ENCODE measurements around the gene LPP. TPM values are rescaled to one million over a fixed set of nuclear protein-coding genes. Genes with fewer than 3 reads are reported as not detected.

Gene LPP
- polyA plus RNA-seq, 1 donor (not counting 4 experiments of a cell fraction or from before 2014, with no cell fraction given), result 16.0 TPM

DNA sequence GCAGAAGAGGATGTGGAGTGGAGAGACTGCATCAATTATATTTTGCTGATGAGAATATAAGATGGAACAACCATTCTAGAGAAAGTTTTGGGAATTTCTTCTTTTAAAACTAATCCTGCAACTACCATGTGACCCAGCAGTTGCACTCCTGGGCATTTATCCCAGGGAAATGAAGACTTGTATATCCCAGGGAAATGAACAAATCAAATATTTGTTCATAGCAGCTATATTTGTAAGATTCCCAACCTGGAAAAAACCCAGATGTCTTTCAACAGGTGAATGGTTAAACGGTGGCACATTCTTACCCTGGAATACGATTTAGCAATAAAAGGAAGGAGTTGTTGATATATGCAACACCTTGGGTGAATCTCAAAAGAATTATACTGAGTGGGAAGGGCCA lies 632.5 kb downstream of the LPP start:
- H3K27ac ChIP-seq (ENCODE audit: control insufficient read depth, insufficient read depth, low read length), result no peak overlapping the region
- no peaks in the 10 kb centered on the region for H3K9me3 ChIP-seq (ENCODE audit: control insufficient read depth, low read depth, low read length)
- no peak overlapping the region for H3K4me3 ChIP-seq (ENCODE audit: control insufficient read depth in 2 of 3, extremely low read depth in 1 of 3, insufficient read depth in 2 of 3, low read depth in 1 of 3, low read length in 3 of 3)
- H3K4me1 ChIP-seq (ENCODE audit: control insufficient read depth, extremely low read depth, insufficient read depth, low read length), result peaks cover 21% of the 10 kb centered on the region
- no peaks in the 10 kb centered on the region for H3K36me3 ChIP-seq (ENCODE audit: control insufficient read depth in 2 of 2, extremely low read depth in 1 of 2, insufficient read depth in 2 of 2, low read length in 2 of 2)
- FAIRE-seq (no peak), DNase-seq (ENCODE audit: low read depth, low spot score) (no peak)
- H3K4me2 ChIP-seq (ENCODE audit: control insufficient read depth, extremely low read depth, insufficient read depth, low read depth, low read length), result no peak overlapping the region
- H3K79me2 ChIP-seq (ENCODE audit: control insufficient read depth, insufficient read depth, low read length), result no peaks in the 10 kb centered on the region
- no peaks in the 10 kb centered on the region for H3K27me3 ChIP-seq (ENCODE audit: control insufficient read depth, extremely low read depth, insufficient read depth, low read length)
- H4K20me1 ChIP-seq (ENCODE audit: control insufficient read depth, extremely low read depth, insufficient read depth, low read length), result no peaks in the 10 kb centered on the region
- H3K9ac ChIP-seq (ENCODE audit: control insufficient read depth, extremely low read depth, insufficient read depth, low read length), result no peak overlapping the region
- TF ChIP-seq EZH2 (IDR thresholded peaks at IDR 0.05; ENCODE audit: low read length), result no peak
- TF ChIP-seq, protein P1, sequence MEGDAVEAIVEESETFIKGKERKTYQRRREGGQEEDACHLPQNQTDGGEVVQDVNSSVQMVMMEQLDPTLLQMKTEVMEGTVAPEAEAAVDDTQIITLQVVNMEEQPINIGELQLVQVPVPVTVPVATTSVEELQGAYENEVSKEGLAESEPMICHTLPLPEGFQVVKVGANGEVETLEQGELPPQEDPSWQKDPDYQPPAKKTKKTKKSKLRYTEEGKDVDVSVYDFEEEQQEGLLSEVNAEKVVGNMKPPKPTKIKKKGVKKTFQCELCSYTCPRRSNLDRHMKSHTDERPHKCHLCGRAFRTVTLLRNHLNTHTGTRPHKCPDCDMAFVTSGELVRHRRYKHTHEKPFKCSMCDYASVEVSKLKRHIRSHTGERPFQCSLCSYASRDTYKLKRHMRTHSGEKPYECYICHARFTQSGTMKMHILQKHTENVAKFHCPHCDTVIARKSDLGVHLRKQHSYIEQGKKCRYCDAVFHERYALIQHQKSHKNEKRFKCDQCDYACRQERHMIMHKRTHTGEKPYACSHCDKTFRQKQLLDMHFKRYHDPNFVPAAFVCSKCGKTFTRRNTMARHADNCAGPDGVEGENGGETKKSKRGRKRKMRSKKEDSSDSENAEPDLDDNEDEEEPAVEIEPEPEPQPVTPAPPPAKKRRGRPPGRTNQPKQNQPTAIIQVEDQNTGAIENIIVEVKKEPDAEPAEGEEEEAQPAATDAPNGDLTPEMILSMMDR (optimal IDR thresholded peaks at IDR 0.05 in 1 of 3, IDR thresholded peaks at IDR 0.05 in 1 of 3, conservative IDR thresholded peaks at IDR 0.05 in 1 of 3; ENCODE audit: extremely low read depth in 1 of 3, insufficient read depth in 2 of 3, low read length in 3 of 3), result no peak
- H3K9me1 ChIP-seq (ENCODE audit: control insufficient read depth, extremely low read depth, insufficient read depth, low read length), result no peaks in the 10 kb centered on the region
- dilution Hi-C loops (cut with MboI; ENCODE audit: extremely low pct_ligation_motif_present, low sequenced_read_pairs), result no loop called here
- H2AFZ ChIP-seq (ENCODE audit: control insufficient read depth, low read length), result no peak overlapping the region

GRCh38 chr3:188788621-188789081 lies 634.7 kb downstream of the LPP start:
- no peak for DNase-seq (ENCODE audit: low read depth, low spot score)
- peak; percentile 70 for FAIRE-seq
- Histone ChIP-seq H2AFZ (ENCODE audit: control insufficient read depth, low read length) (no peak overlapping the region), H3K27me3 (ENCODE audit: control insufficient read depth, extremely low read depth, insufficient read depth, low read length) (no peaks in the 10 kb centered on the region), H3K4me3 (ENCODE audit: control insufficient read depth in 2 of 3, extremely low read depth in 1 of 3, insufficient read depth in 2 of 3, low read depth in 1 of 3, low read length in 3 of 3) (no peak overlapping the region), H3K27ac (ENCODE audit: control insufficient read depth, insufficient read depth, low read length) (peak overlapping the region; percentile 2), H3K9ac (ENCODE audit: control insufficient read depth, extremely low read depth, insufficient read depth, low read length) (no peak overlapping the region), H3K9me3 (ENCODE audit: control insufficient read depth, low read depth, low read length) (no peaks in the 10 kb centered on the region), H4K20me1 (ENCODE audit: control insufficient read depth, extremely low read depth, insufficient read depth, low read length) (no peaks in the 10 kb centered on the region), H3K79me2 (ENCODE audit: control insufficient read depth, insufficient read depth, low read length) (no peaks in the 10 kb centered on the region), H3K9me1 (ENCODE audit: control insufficient read depth, extremely low read depth, insufficient read depth, low read length) (no peaks in the 10 kb centered on the region), H3K36me3 (ENCODE audit: control insufficient read depth in 2 of 2, extremely low read depth in 1 of 2, insufficient read depth in 2 of 2, low read length in 2 of 2) (peaks cover 0 to 2% of the 10 kb centered on the region in 2 experiments), H3K4me2 (ENCODE audit: control insufficient read depth, extremely low read depth, insufficient read depth, low read depth, low read length) (peak overlapping the region; percentile 39), H3K4me1 (ENCODE audit: control insufficient read depth, extremely low read depth, insufficient read depth, low read length) (peaks cover 21% of the 10 kb centered on the region)
- dilution Hi-C loops (cut with MboI; ENCODE audit: extremely low pct_ligation_motif_present, low sequenced_read_pairs), result no loop called here
- no peak for TF ChIP-seq EZH2 (IDR thresholded peaks at IDR 0.05; ENCODE audit: low read length)
- TF ChIP-seq, protein P1 (optimal IDR thresholded peaks at IDR 0.05 in 1 of 3, IDR thresholded peaks at IDR 0.05 in 1 of 3, conservative IDR thresholded peaks at IDR 0.05 in 1 of 3; ENCODE audit: extremely low read depth in 1 of 3, insufficient read depth in 2 of 3, low read length in 3 of 3), result no peak

All from keratinocyte (primary cell).